ENCODE measurements around the gene FAM168A. TPM values are rescaled to one million over a fixed set of nuclear protein-coding genes. Genes with fewer than 3 reads are reported as not detected.

The FAM168A gene
- total RNA-seq, 1 donor from 2014 or later = 19.3 TPM

DNA sequence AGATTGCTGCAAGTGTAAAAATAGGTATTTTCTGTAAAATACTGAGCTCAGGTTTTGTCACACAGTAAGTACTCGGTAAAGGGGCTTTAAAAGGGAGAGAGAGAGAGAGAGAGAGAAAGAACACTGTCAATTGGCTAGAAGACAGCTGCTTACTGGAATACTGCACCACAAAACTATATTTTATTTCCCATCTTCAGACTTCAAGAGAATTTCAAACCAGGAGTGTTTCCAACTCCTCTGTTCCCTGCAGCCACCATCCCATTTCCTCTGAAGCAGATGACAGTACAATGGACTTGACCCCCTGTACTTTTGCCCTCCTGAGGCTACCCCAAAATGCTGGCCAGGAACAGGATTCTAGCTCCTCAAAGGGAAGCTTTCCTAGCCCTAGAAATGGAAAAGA lies 132.0 kb downstream of the FAM168A start:
- peaks cover 21% of the 10 kb centered on the region for H4K20me1 ChIP-seq (ENCODE audit: low read depth)
- DNase-seq (ENCODE audit: low spot score) = no peak
- H3K9ac ChIP-seq = no peak overlapping the region
- H3K36me3 ChIP-seq = no peaks in the 10 kb centered on the region
- peaks cover 6% of the 10 kb centered on the region for H3F3A ChIP-seq (ENCODE audit: low read depth)
- peaks cover 9% of the 10 kb centered on the region for H3K4me1 ChIP-seq
- Mint-ChIP-seq H3K4me1 (no peaks in the 10 kb centered on the region), H3K27me3 (ENCODE audit: insufficient read depth, low read depth) (no peaks in the 10 kb centered on the region), H3K36me3 (peaks cover 4% of the 10 kb centered on the region), H3K4me3 (no peak overlapping the region), H3K27ac (no peak overlapping the region), H3K9me3 (no peaks in the 10 kb centered on the region)
- no peaks in the 10 kb centered on the region for H3K9me3 ChIP-seq (ENCODE audit: low read depth)
- H3K4me3 ChIP-seq = no peak overlapping the region
- no peaks in the 10 kb centered on the region for H3K27me3 ChIP-seq
- H3K79me2 ChIP-seq (ENCODE audit: low read depth) = no peaks in the 10 kb centered on the region
- no peak overlapping the region for H2AFZ ChIP-seq (replicated peaks)
- no peak overlapping the region for H3K27ac ChIP-seq
- TF ChIP-seq EZH2phosphoT487 (IDR thresholded peaks at IDR 0.05) (no peak), EZH2 (IDR thresholded peaks at IDR 0.05) (no peak), CTCF (IDR thresholded peaks at IDR 0.05) (no peak)
- H3K4me2 ChIP-seq = no peak overlapping the region

GRCh38 chr11:73465023-73465675 lies 132.8 kb downstream of the FAM168A start:
- H3K36me3 Mint-ChIP-seq = peaks cover 3% of the 10 kb centered on the region
- H3K27ac ChIP-seq = no peak overlapping the region
- H3K27me3 Mint-ChIP-seq (ENCODE audit: insufficient read depth, low read depth) = no peaks in the 10 kb centered on the region
- H3F3A ChIP-seq (ENCODE audit: low read depth) = peaks cover 6% of the 10 kb centered on the region
- no peak overlapping the region for H3K4me2 ChIP-seq
- TF ChIP-seq EZH2 (IDR thresholded peaks at IDR 0.05) (no peak), EZH2phosphoT487 (IDR thresholded peaks at IDR 0.05) (no peak), CTCF (IDR thresholded peaks at IDR 0.05) (no peak)
- H2AFZ ChIP-seq (replicated peaks) = no peak overlapping the region
- no peak overlapping the region for H3K4me3 ChIP-seq
- peaks cover 9% of the 10 kb centered on the region for H3K4me1 ChIP-seq
- no peak overlapping the region for H3K4me3 Mint-ChIP-seq
- H3K9ac ChIP-seq = no peak overlapping the region
- H3K4me1 Mint-ChIP-seq = no peaks in the 10 kb centered on the region
- no peaks in the 10 kb centered on the region for H3K9me3 ChIP-seq (ENCODE audit: low read depth)
- no peak overlapping the region for H3K27ac Mint-ChIP-seq
- H3K27me3 ChIP-seq = no peaks in the 10 kb centered on the region
- no peaks in the 10 kb centered on the region for H3K79me2 ChIP-seq (ENCODE audit: low read depth)
- no peak for DNase-seq (ENCODE audit: low spot score)
- no peaks in the 10 kb centered on the region for H3K9me3 Mint-ChIP-seq
- no peaks in the 10 kb centered on the region for H3K36me3 ChIP-seq
- peaks cover 21% of the 10 kb centered on the region for H4K20me1 ChIP-seq (ENCODE audit: low read depth)

DNA sequence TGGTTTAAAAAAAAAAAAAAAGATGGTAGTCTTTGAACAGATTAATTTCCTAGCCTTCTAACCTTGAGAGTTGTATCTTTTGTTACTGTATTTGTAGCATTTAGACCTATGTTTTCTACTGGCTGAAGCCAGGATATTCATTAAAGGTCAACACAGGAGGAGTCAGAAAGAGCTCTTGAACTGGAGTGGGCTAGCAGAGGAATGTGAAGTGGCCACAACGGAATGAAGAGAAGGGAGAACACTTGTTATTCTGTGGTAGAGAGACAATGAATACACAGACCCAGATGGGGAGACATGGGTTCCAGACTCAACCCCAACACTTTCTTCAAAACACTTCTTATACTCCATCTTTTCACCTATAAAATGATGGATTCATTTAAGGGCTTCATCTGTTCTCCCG lies 133.6 kb downstream of the FAM168A start:
- no peak for TF ChIP-seq EZH2phosphoT487 (IDR thresholded peaks at IDR 0.05)
- TF ChIP-seq EZH2 (IDR thresholded peaks at IDR 0.05) = no peak
- TF ChIP-seq CTCF (IDR thresholded peaks at IDR 0.05) = no peak
- Mint-ChIP-seq H3K4me3 (no peak overlapping the region), H3K9me3 (no peaks in the 10 kb centered on the region), H3K4me1 (no peaks in the 10 kb centered on the region), H3K27me3 (ENCODE audit: insufficient read depth, low read depth) (no peaks in the 10 kb centered on the region), H3K36me3 (peaks cover 4% of the 10 kb centered on the region), H3K27ac (no peak overlapping the region)
- no peaks in the 10 kb centered on the region for H3K9me3 ChIP-seq (ENCODE audit: low read depth)
- H4K20me1 ChIP-seq (ENCODE audit: low read depth) = peaks cover 21% of the 10 kb centered on the region
- no peaks in the 10 kb centered on the region for H3K36me3 ChIP-seq
- H2AFZ ChIP-seq (replicated peaks) = no peak overlapping the region
- peaks cover 9% of the 10 kb centered on the region for H3K4me1 ChIP-seq
- no peaks in the 10 kb centered on the region for H3K27me3 ChIP-seq
- no peaks in the 10 kb centered on the region for H3K79me2 ChIP-seq (ENCODE audit: low read depth)
- no peak overlapping the region for H3K4me2 ChIP-seq
- peaks cover 6% of the 10 kb centered on the region for H3F3A ChIP-seq (ENCODE audit: low read depth)
- no peak overlapping the region for H3K9ac ChIP-seq
- no peak overlapping the region for H3K27ac ChIP-seq
- DNase-seq (ENCODE audit: low spot score) = no peak
- no peak overlapping the region for H3K4me3 ChIP-seq
